ENCODE results near the gene KIF26B. TPM values are rescaled to one million over a fixed set of nuclear protein-coding genes. Genes with fewer than 3 reads are reported as not detected.

The KIF26B gene
- total RNA-seq, 6 experiments from 2014 or later, result 0.31 to 0.55 (median 0.35) TPM

- no peak for ATAC-seq
- no peak for DNase-seq
- Histone ChIP-seq H3K4me1 (peaks cover 0 to 19% (median 0%) of the 10 kb centered on the region in 4 donors), H3K36me3 (no peaks in the 10 kb centered on the region), H3K27me3 (no peaks in the 10 kb centered on the region), H3K27ac (no peak overlapping the region), H3K4me3 (no peak overlapping the region), H3K9me3 (no peaks in the 10 kb centered on the region)
- intact Hi-C loops (cut with DNase I), result no loop called here
- 81% methylated on average over 4 of the region's 4 CpGs for WGBS (ENCODE audit: insufficient coverage, low coverage, low lambda C conversion rate, missing lambda C conversion rate)
- TF ChIP-seq POLR2A (IDR thresholded peaks at IDR 0.05) (no peak), CTCF (IDR thresholded peaks at IDR 0.05) (no peak)
Observed at GRCh38 chr1:245108246-245108645, 46.5 kb upstream of the KIF26B start.

- WGBS (ENCODE audit: insufficient coverage, low coverage, low lambda C conversion rate, missing lambda C conversion rate), result 65% methylated on average over 4 of the region's 7 CpGs
- no peaks in the 10 kb centered on the region for H3K27me3 ChIP-seq
- no peak overlapping the region for H3K27ac ChIP-seq
- ATAC-seq, result no peak
- intact Hi-C loops (cut with DNase I), result no loop called here
- no peak for DNase-seq
- TF ChIP-seq CTCF (IDR thresholded peaks at IDR 0.05) (no peak), POLR2A (IDR thresholded peaks at IDR 0.05) (no peak)
- H3K36me3 ChIP-seq, result no peaks in the 10 kb centered on the region
- H3K4me1 ChIP-seq, result peaks cover 0 to 19% (median 0%) of the 10 kb centered on the region in 4 donors
- H3K9me3 ChIP-seq, result no peaks in the 10 kb centered on the region
- no peak overlapping the region for H3K4me3 ChIP-seq
Observed at GRCh38 chr1:245108909-245109308, 45.9 kb upstream of the KIF26B start.

GRCh38 chr1:245110406-245110805 is 44.4 kb upstream of the KIF26B start:
- 93% methylated on average over 2 of the region's 2 CpGs for WGBS (ENCODE audit: insufficient coverage, low coverage, low lambda C conversion rate, missing lambda C conversion rate)
- no peaks in the 10 kb centered on the region for H3K9me3 ChIP-seq
- no peaks in the 10 kb centered on the region for H3K27me3 ChIP-seq
- ATAC-seq, result no peak
- intact Hi-C loops (cut with DNase I), result no loop called here
- H3K4me3 ChIP-seq, result no peak overlapping the region
- no peak for TF ChIP-seq POLR2A (IDR thresholded peaks at IDR 0.05)
- H3K27ac ChIP-seq, result peak overlapping the region in 1 of 3 donors; percentile 2
- no peak for DNase-seq
- no peaks in the 10 kb centered on the region for H3K36me3 ChIP-seq
- peaks cover 0 to 19% (median 0%) of the 10 kb centered on the region in 4 donors for H3K4me1 ChIP-seq

GRCh38 chr1:245111073-245111472 is 43.7 kb upstream of the KIF26B start:
- Histone ChIP-seq H3K27ac (peak overlapping the region in 1 of 3 donors; percentile 2), H3K36me3 (no peaks in the 10 kb centered on the region), H3K9me3 (no peaks in the 10 kb centered on the region), H3K4me1 (peaks cover 0 to 19% (median 0%) of the 10 kb centered on the region in 4 donors), H3K27me3 (no peaks in the 10 kb centered on the region), H3K4me3 (no peak overlapping the region)
- intact Hi-C loops (cut with DNase I), result no loop called here
- DNase-seq, result no peak
- no peak for ATAC-seq
- TF ChIP-seq POLR2A (IDR thresholded peaks at IDR 0.05) (no peak), CTCF (IDR thresholded peaks at IDR 0.05) (no peak)
- 41% methylated on average over 6 of the region's 6 CpGs for WGBS (ENCODE audit: insufficient coverage, low coverage, low lambda C conversion rate, missing lambda C conversion rate)

- ATAC-seq (no peak), DNase-seq (no peak)
- TF ChIP-seq POLR2A (IDR thresholded peaks at IDR 0.05) (no peak), CTCF (IDR thresholded peaks at IDR 0.05) (no peak)
- intact Hi-C loops (cut with DNase I), result no loop called here
- no peak overlapping the region for H3K27ac ChIP-seq
- 86% methylated on average over 9 of the region's 9 CpGs for WGBS (ENCODE audit: insufficient coverage, low coverage, low lambda C conversion rate, missing lambda C conversion rate)
- no peak overlapping the region for H3K4me3 ChIP-seq
- peaks cover 0 to 16% (median 0%) of the 10 kb centered on the region in 4 donors for H3K4me1 ChIP-seq
- H3K27me3 ChIP-seq, result no peaks in the 10 kb centered on the region
- H3K9me3 ChIP-seq, result no peaks in the 10 kb centered on the region
- H3K36me3 ChIP-seq, result no peaks in the 10 kb centered on the region
Observed at GRCh38 chr1:245113649-245114048, 41.1 kb upstream of the KIF26B start.
